NOMO-1 treated with dmso at 0.1 percent for 144 hours (cell line): ENCODE measurements around the gene SIKE1.
"Not testable (repeated sequence)": the region's sequence is repeated elsewhere in the genome, so short reads cannot be mapped to it uniquely, and the experiment has no call there.

Experiments
- DNase-seq: peaks from one replicate; lab custom pipeline; 2025; ENCODE audit not compliant: unreplicated experiment; lab: John Stamatoyannopoulos, UW

SIKE1 gene

GRCh38 chr1:114756009-114756892 lies 24.2 kb downstream of the SIKE1 start:
- DNase-seq: no peak

- DNase-seq: peak; percentile 68
Measured at GRCh38 chr1:114755006-114755931, 25.2 kb downstream of the SIKE1 start.

GRCh38 chr1:114753702-114754101 lies 26.8 kb downstream of the SIKE1 start:
- DNase-seq: not testable (repeated sequence)

GRCh38 chr1:114753143-114753542 lies 27.3 kb downstream of the SIKE1 start:
- DNase-seq: no peak

GRCh38 chr1:114750780-114751179 lies 29.7 kb downstream of the SIKE1 start:
- no peak for DNase-seq

GRCh38 chr1:114749835-114750234 lies 30.6 kb downstream of the SIKE1 start:
- no peak for DNase-seq

DNA sequence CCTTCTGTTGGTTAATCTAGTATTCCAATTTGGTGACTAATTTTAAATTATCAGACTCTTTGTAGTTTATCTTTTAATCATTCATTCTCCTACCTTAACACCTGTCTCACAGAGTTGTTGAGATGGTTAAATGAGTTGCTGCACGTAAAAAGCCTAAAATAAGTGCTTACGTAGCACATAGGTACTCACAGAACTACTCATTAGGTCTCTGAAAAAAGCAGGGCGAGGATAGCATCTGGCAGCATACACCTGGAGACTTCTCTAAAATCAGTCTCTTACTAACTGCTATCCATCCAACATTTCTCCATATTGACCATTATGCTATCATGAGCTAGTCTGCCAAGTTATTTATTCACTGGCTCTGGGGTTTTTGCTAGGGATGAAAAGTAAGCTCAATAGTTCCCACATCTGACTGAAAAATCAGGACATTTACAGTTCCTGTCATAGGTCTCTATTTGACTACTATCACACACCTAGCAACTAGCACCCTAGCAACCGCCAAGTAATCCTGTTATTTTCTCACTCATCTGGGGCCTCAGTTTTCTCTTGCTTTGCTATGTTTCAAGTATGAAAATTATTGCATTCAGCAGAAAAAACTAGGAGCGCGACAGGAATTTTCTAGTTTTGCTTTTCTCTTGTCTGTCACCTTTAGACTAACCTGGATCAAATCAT lies 33.9 kb downstream of the SIKE1 start:
- no peak for DNase-seq

GRCh38 chr1:114745291-114745690 lies 35.2 kb downstream of the SIKE1 start:
- no peak for DNase-seq

DNA sequence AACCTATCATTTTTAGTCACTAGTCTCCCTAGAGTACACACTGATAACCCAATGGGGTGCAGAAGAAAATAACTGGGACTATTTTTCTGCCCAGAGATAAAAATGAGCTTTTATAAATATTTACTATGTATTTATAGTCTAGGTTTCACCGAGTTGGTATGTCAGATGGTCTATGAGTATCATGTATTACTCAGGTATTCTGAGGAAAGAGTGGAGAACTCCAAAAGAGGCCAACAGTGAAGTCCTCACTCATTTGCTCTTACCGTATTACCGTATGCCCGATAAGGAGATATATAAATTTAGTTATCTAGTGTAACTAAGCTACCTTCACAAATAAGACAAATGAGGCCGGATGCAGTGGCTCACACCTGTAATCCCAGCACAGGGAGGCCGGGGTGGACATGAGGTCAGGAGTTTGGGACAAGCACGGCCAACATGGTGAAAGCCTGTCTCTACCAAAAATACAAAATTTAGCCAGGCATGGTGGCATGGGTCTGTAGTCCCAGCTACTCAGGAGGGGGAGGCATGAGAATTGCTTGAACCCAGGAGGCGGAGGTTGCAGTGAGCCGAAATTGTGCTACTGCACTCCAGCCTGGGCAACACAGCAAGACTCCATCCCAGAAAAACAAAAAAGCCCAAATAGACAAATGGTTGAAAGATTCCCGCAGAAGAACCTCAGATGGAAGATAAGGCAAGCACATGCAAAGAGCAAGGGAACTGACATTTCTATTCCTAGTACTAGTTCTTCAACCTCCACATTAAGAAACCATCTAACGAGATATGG lies 38.3 kb downstream of the SIKE1 start:
- DNase-seq: no peak

GRCh38 chr1:114740331-114740730 lies 40.2 kb downstream of the SIKE1 start:
- no peak for DNase-seq

DNA sequence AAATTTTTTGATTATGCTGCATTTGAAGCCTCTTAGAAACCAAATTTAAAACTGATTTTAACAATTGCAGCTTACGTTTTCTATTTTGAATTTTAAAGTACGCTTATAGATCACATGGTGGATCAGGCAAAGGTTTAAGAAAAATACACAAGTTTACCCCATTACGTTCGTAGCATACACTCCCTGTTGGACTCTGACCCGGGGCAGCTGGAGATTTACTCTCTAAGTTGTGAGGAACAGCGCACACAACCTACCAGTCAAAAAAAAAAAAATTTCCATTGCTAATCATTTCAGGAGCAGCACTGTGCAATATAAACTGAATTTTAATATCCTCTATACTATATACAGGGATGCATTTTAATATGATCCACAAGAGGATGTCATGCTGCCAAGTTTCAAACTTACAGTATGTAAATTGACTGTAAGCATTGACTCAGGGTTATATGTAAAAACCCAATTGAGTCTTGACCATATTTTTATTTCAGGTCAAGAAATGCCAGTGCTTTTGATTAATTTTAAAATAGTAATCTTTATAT lies 43.1 kb downstream of the SIKE1 start:
- DNase-seq: no peak

DNA sequence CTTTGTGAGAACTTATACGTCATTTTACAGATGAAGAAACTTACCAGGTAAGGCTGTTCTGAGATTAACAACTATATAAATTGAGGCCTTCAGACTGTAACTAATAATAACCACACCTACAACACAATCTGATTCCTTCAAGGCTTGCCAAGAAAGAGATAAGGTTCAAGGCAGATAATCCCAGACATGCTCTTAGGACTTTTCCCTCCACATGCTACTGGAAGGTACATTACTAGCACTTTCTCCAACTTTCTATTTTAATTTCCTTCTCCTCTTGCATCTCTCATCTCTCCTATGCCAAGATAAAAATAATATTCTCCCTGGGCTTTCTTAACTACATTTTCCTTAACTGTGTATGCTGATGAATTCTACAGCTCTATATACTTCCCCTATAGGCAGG lies 45.0 kb downstream of the SIKE1 start:
- no peak for DNase-seq

DNA sequence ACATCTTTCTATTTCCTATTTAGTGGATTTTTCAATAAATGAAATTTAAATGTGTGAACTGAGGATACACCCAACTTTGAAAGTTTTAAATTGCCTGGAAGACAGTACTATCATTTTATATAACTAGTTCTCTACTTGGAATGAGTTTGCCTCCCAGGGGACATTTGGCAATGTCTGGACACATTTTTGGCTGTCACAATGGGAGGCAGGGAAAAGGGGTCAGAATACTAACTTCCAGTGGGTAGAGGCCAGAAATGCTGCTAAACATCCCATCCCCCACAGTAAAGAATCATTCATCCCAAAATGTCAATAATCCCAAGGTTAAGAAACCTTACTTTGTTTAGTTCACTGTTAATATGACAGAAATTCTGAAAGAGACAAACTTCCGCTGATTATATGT lies 50.7 kb downstream of the SIKE1 start:
- no peak for DNase-seq

GRCh38 chr1:114728553-114728952 lies 51.9 kb downstream of the SIKE1 start:
- DNase-seq: no peak

- DNase-seq: no peak
Measured at GRCh38 chr1:114725230-114725629, 55.3 kb downstream of the SIKE1 start.

GRCh38 chr1:114723915-114724314 lies 56.6 kb downstream of the SIKE1 start:
- no peak for DNase-seq

- DNase-seq: no peak
Measured at GRCh38 chr1:114723457-114723856, 57.0 kb downstream of the SIKE1 start.

DNA sequence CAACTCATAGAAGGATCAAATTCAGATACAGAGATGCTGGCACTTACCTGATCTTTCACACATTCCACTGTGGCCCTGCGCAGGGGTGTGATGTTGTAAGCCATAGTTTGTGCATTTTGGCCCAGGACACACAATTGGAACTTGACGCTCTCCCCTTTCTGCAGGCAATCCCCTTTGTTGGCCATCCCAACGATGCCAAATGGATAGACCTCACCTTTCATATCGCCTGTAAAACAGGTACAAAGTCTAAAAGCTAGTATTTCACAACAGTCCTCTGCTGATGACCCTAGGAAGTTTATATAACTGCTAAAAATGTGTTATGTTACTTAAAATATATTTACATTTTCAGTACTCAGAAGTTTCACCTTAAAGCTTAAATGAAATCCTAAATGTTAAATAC lies 60.0 kb downstream of the SIKE1 start:
- no peak for DNase-seq
